HG03439 (cell line): ENCODE data around the gene ASXL2.
A peak's percentile ranks its signal among the peaks of the same experiment; 100 is the strongest.
"Not testable (repeated sequence)": the region's sequence is repeated elsewhere in the genome, so short reads cannot be mapped to it uniquely, and the experiment has no call there.

Experiments
- ATAC-seq: cut with Tn5 transposase; IDR thresholded peaks from one replicate; pipeline ENCODE4 v1.9.1; 2021; ENCODE audit warnings: mild to moderate bottlenecking, moderate library complexity; ENCODE audit not compliant: unreplicated experiment

The ASXL2 gene

GRCh38 chr2:25838152-25838756 is 40.0 kb downstream of the ASXL2 start:
- no peak for ATAC-seq

- no peak for ATAC-seq
Measured at GRCh38 chr2:25835906-25836305, 42.4 kb downstream of the ASXL2 start.

GRCh38 chr2:25833566-25833965 is 44.7 kb downstream of the ASXL2 start:
- no peak for ATAC-seq

- ATAC-seq = no peak
Measured at GRCh38 chr2:25832897-25833296, 45.4 kb downstream of the ASXL2 start.

- no peak for ATAC-seq
Measured at GRCh38 chr2:25831746-25832449, 46.4 kb downstream of the ASXL2 start.

GRCh38 chr2:25829828-25830227 is 48.5 kb downstream of the ASXL2 start:
- no peak for ATAC-seq

- no peak for ATAC-seq
Measured at GRCh38 chr2:25829377-25829704, 48.9 kb downstream of the ASXL2 start.

- ATAC-seq = not testable (repeated sequence)
Measured at GRCh38 chr2:25828532-25829376, 49.5 kb downstream of the ASXL2 start.

GRCh38 chr2:25825238-25825637 is 53.0 kb downstream of the ASXL2 start:
- no peak for ATAC-seq

- ATAC-seq = no peak
Measured at GRCh38 chr2:25824718-25825117, 53.6 kb downstream of the ASXL2 start.

GRCh38 chr2:25824216-25824615 is 54.1 kb downstream of the ASXL2 start:
- ATAC-seq = no peak

GRCh38 chr2:25822190-25823117 is 55.8 kb downstream of the ASXL2 start:
- no peak for ATAC-seq

- ATAC-seq = no peak
Measured at GRCh38 chr2:25821225-25822056, 56.8 kb downstream of the ASXL2 start.

GRCh38 chr2:25819597-25820039 is 58.7 kb downstream of the ASXL2 start:
- ATAC-seq = no peak

- ATAC-seq = peak; percentile 59
Measured at GRCh38 chr2:25817630-25818029, 60.7 kb downstream of the ASXL2 start.

- ATAC-seq = no peak
Measured at GRCh38 chr2:25817006-25817405, 61.3 kb downstream of the ASXL2 start.

GRCh38 chr2:25816249-25816648 is 62.0 kb downstream of the ASXL2 start:
- no peak for ATAC-seq

GRCh38 chr2:25814681-25815080 is 63.6 kb downstream of the ASXL2 start:
- ATAC-seq = no peak

GRCh38 chr2:25810428-25810827 is 67.9 kb downstream of the ASXL2 start:
- ATAC-seq = no peak

- ATAC-seq = no peak
Measured at GRCh38 chr2:25809646-25810045, 68.6 kb downstream of the ASXL2 start.
